ENCODE measurements around the gene HK1. TPM values are rescaled to one million over a fixed set of nuclear protein-coding genes. Genes with fewer than 3 reads are reported as not detected.

The HK1 gene
- total RNA-seq, 1 experiment from 2014 or later: 98.8 TPM

- no CpG with 5 or more reads among the region's 4 CpGs for WGBS (ENCODE audit: extremely low coverage, insufficient read length, low lambda C conversion rate)
- H2BK5ac ChIP-seq (ENCODE audit: insufficient read length, low read length): no peak overlapping the region
- Mint-ChIP-seq H3K4me3 (no peak overlapping the region), H3K9me3 (no peaks in the 10 kb centered on the region), H3K4me1 (peaks cover 6 to 17% of the 10 kb centered on the region in 2 experiments; a peak in 3 of 4 replicates), H3K27ac (peak overlapping the region in 2 of 3 experiments; percentile 46 to 60; a peak in 2 of 7 replicates), H3K36me3 (ENCODE audit: insufficient read depth in 1 of 3, low read depth in 3 of 3) (peaks cover 30 to 72% (median 36%) of the 10 kb centered on the region in 3 experiments), H3K27me3 (ENCODE audit: low read depth) (no peaks in the 10 kb centered on the region)
- H3K18ac ChIP-seq (ENCODE audit: insufficient read length, low read depth, low read length): no peak overlapping the region
- DNase-seq: no peak
- H3K27ac ChIP-seq (ENCODE audit: insufficient read length, low read depth, low read length): no peak overlapping the region
- no peaks in the 10 kb centered on the region for H3K4me1 ChIP-seq (ENCODE audit: insufficient read depth, low read length)
- H3K79me2 ChIP-seq (ENCODE audit: insufficient read depth, low read length): no peaks in the 10 kb centered on the region; the same call in 1 of the 2 replicates
- no peak overlapping the region for H3K4ac ChIP-seq (ENCODE audit: low read depth, low read length)
- H3K9ac ChIP-seq (ENCODE audit: extremely low read depth, insufficient read length, low read length): no peak overlapping the region
- H3K4me2 ChIP-seq (ENCODE audit: insufficient read depth, insufficient read length, low read length): no peak overlapping the region
- no peak overlapping the region for H2BK20ac ChIP-seq (ENCODE audit: low read depth, low read length, poor library complexity, severe bottlenecking)
- no peak overlapping the region for H2BK12ac ChIP-seq (ENCODE audit: insufficient read length, low read depth, low read length)
- H4K8ac ChIP-seq (replicated peaks; ENCODE audit: insufficient read length, low read depth, low read length): no peak overlapping the region
- no peak overlapping the region for H3T11ph ChIP-seq (ENCODE audit: low read length)
- 0 out of 3 replicates have a peak, but pooled peaks have one; percentile 21 for TF ChIP-seq CTCF (conservative IDR thresholded peaks at IDR 0.05)
- no peak overlapping the region for H4K5ac ChIP-seq (ENCODE audit: insufficient read length, low read depth, low read length)
- no peak overlapping the region for H2BK15ac ChIP-seq (ENCODE audit: low read depth, low read length)
- H4K91ac ChIP-seq (ENCODE audit: insufficient read length, low read depth, low read length): no peak overlapping the region
- H3K56ac ChIP-seq (ENCODE audit: insufficient read length, low read depth, low read length): no peak overlapping the region
- no peaks in the 10 kb centered on the region for H3K9me3 ChIP-seq (ENCODE audit: control insufficient read depth, low read depth, low read length)
- no peaks in the 10 kb centered on the region for H3K23me2 ChIP-seq (ENCODE audit: insufficient read length, low read depth, low read length, poor library complexity, severe bottlenecking)
- H3K79me1 ChIP-seq (ENCODE audit: insufficient read depth, low read depth, low read length, poor library complexity, severe bottlenecking): peaks cover 2% of the 10 kb centered on the region
- H2AK5ac ChIP-seq (ENCODE audit: insufficient read length, low read length): no peak overlapping the region
- no peak overlapping the region for H2AFZ ChIP-seq (ENCODE audit: low read length)
- no peaks in the 10 kb centered on the region for H4K20me1 ChIP-seq (ENCODE audit: control insufficient read depth, insufficient read depth, insufficient read length)
- H3K23ac ChIP-seq (ENCODE audit: insufficient read length, low read depth, low read length): no peak overlapping the region
- no peak overlapping the region for H3K14ac ChIP-seq (ENCODE audit: insufficient read depth, low read length)
- no peak overlapping the region for H2BK120ac ChIP-seq (ENCODE audit: low read depth, low read length, poor library complexity, severe bottlenecking)
- H3K27me3 ChIP-seq (ENCODE audit: insufficient read depth, low read length): no peaks in the 10 kb centered on the region
Observed at GRCh38 chr10:69367469-69367868, 89.2 kb downstream of the HK1 start.

Measured in H9 (cell line).